ENCODE data around the gene TMUB1. TPM values are rescaled to one million over a fixed set of nuclear protein-coding genes. Genes with fewer than 3 reads are reported as not detected.

The TMUB1 gene
- total and polyA plus RNA-seq, 2 donors (not counting 1 experiment from before 2014, with no cell fraction given), result 49.2 to 102 TPM

GRCh38 chr7:151060113-151060415 lies 23.2 kb downstream of the TMUB1 start:
- ATAC-seq (ENCODE audit: low read depth) (no peak), DNase-seq (no peak)
- 1% methylated on average over 14 of the region's 17 CpGs for WGBS (ENCODE audit: insufficient coverage)
- Histone ChIP-seq H3K4me2 (replicated peaks; ENCODE audit: low read depth, low read length, poor library complexity, severe bottlenecking) (peak overlapping the region; percentile 100), H4K20me1 (ENCODE audit: control insufficient read depth, insufficient read depth, low read length, poor library complexity, severe bottlenecking) (peaks cover 32% of the 10 kb centered on the region), H3K9me3 (ENCODE audit: control extremely low read depth in 1 of 3, control insufficient read depth in 2 of 3, insufficient read depth in 1 of 3, low read length in 2 of 3) (no peaks in the 10 kb centered on the region), H3K27me3 (replicated peaks in 1 of 4; ENCODE audit: control extremely low read depth in 1 of 4, control insufficient read depth in 3 of 4, insufficient read depth in 4 of 4, low read length in 3 of 4) (no peaks in the 10 kb centered on the region), H3K27ac (ENCODE audit: low read length in 2 of 2) (peak overlapping the region in 1 of 2 donors; percentile 82), H3K9ac (ENCODE audit: low read length) (peak overlapping the region; percentile 89), H3K79me2 (ENCODE audit: control insufficient read depth, insufficient read depth, low read length) (peaks cover 37% of the 10 kb centered on the region), H2AFZ (ENCODE audit: insufficient read depth, low read depth, low read length, poor library complexity, severe bottlenecking) (peak overlapping the region; percentile 98), H3K4me3 (ENCODE audit: control extremely low read depth in 1 of 5, extremely low read depth in 1 of 5, insufficient read depth in 1 of 5, low read depth in 2 of 5, low read length in 4 of 5) (peak overlapping the region; percentile 27 to 90 (median 73)), H3K4me1 (ENCODE audit: control insufficient read depth in 2 of 2, insufficient read depth in 2 of 2, low read length in 2 of 2) (peaks cover 23 to 40% of the 10 kb centered on the region in 2 donors), H3K36me3 (replicated peaks in 1 of 2; ENCODE audit: control extremely low read depth in 1 of 2, control insufficient read depth in 1 of 2, extremely low read depth in 1 of 2, insufficient read depth in 2 of 2, low read length in 1 of 2) (peaks cover 0 to 11% of the 10 kb centered on the region in 2 experiments)
- Mint-ChIP-seq H3K4me3 (peak overlapping the region; percentile 96), H3K27me3 (no peaks in the 10 kb centered on the region), H3K4me1 (peaks cover 36% of the 10 kb centered on the region), H3K9me3 (ENCODE audit: insufficient read depth) (no peaks in the 10 kb centered on the region), H3K27ac (peak overlapping the region; percentile 50)
- intact Hi-C loops (cut with micrococcal nuclease), result no loop called here
- no peak for TF ChIP-seq EZH2 (IDR thresholded peaks at IDR 0.05; ENCODE audit: borderline replicate concordance, insufficient read depth, low read depth, low read length, poor library complexity, severe bottlenecking)
- TF ChIP-seq, protein P1, sequence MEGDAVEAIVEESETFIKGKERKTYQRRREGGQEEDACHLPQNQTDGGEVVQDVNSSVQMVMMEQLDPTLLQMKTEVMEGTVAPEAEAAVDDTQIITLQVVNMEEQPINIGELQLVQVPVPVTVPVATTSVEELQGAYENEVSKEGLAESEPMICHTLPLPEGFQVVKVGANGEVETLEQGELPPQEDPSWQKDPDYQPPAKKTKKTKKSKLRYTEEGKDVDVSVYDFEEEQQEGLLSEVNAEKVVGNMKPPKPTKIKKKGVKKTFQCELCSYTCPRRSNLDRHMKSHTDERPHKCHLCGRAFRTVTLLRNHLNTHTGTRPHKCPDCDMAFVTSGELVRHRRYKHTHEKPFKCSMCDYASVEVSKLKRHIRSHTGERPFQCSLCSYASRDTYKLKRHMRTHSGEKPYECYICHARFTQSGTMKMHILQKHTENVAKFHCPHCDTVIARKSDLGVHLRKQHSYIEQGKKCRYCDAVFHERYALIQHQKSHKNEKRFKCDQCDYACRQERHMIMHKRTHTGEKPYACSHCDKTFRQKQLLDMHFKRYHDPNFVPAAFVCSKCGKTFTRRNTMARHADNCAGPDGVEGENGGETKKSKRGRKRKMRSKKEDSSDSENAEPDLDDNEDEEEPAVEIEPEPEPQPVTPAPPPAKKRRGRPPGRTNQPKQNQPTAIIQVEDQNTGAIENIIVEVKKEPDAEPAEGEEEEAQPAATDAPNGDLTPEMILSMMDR (IDR thresholded peaks at IDR 0.05), result peak; percentile 63
- POLR2A ChIA-PET, result interaction anchor here (0.7 kb wide), 1 partner anchor 23 kb away, joined by 3 read pairs; the partner anchor contains the start of gene TMUB1
- CTCF ChIA-PET, result interaction anchor here (1.2 to 2.2 kb wide), 2 partner anchors 24 to 51 kb away, joined by 4 read pairs; no protein-coding TSS in a partner anchor

DNA sequence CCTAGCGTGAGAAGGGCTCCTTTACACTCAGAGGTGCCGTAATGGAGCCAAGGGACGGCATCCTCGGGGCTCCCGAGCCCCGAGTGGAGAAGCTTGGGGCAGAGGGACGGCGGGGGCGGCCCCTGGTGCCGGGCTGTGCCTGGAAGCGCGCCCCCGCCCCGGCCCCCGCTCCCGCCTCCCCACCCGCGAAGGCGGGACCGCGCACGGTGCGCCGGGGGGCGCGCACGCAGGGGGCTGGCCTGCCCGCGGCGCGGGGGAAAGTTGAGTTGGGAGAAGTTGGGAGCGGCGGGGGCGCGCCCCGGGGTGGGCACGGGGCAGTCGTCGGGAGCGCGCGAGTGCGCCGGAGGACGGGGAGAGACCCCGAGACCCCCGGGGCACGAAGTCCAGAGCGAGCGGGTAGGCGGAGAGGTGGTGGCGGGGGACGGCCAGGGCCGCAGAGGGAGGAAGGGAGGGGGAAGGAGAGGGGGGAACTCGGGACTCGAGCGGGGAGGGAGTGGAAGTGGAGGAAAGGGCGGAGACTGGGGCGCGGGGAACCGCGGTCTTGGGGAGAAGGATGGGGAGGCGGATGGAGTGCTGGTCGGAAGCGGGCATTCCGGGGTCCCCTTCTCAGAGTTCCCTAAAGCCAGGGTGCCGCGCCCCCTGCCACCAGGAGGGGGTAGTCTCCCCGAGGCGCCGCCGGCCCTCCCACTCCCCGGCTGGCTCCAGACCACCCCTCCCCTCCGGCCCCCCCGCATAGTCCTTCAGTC lies 23.8 kb downstream of the TMUB1 start, which contains the start of gene SLC4A2:
TSS of gene SLC4A2 (plus strand) at position 223 of the 746 bp plus-strand sequence. CDS start 2,399 bp downstream, outside the sequence.
- no peaks in the 10 kb centered on the region for H3K9me3 Mint-ChIP-seq (ENCODE audit: insufficient read depth)
- Histone ChIP-seq H3K4me3 (ENCODE audit: control extremely low read depth in 1 of 5, extremely low read depth in 1 of 5, insufficient read depth in 1 of 5, low read depth in 2 of 5, low read length in 4 of 5) (peak within 1 kb of the TSS; percentile 67 to 90 (median 73)), H3K27ac (ENCODE audit: low read length in 2 of 2) (peak within 1 kb of the TSS; percentile 79 to 82), H2AFZ (ENCODE audit: insufficient read depth, low read depth, low read length, poor library complexity, severe bottlenecking) (peak within 1 kb of the TSS; percentile 98), H3K9me3 (ENCODE audit: control extremely low read depth in 1 of 3, control insufficient read depth in 2 of 3, insufficient read depth in 1 of 3, low read length in 2 of 3) (no peaks in the 10 kb centered on the region), H3K79me2 (ENCODE audit: control insufficient read depth, insufficient read depth, low read length) (peaks cover 37% of the 10 kb centered on the region), H4K20me1 (ENCODE audit: control insufficient read depth, insufficient read depth, low read length, poor library complexity, severe bottlenecking) (peaks cover 32% of the 10 kb centered on the region), H3K4me1 (ENCODE audit: control insufficient read depth in 2 of 2, insufficient read depth in 2 of 2, low read length in 2 of 2) (peaks cover 23 to 40% of the 10 kb centered on the region in 2 donors), H3K4me2 (replicated peaks; ENCODE audit: low read depth, low read length, poor library complexity, severe bottlenecking) (peak within 1 kb of the TSS; percentile 100), H3K27me3 (replicated peaks in 1 of 4; ENCODE audit: control extremely low read depth in 1 of 4, control insufficient read depth in 3 of 4, insufficient read depth in 4 of 4, low read length in 3 of 4) (no peaks in the 10 kb centered on the region), H3K36me3 (replicated peaks in 1 of 2; ENCODE audit: control extremely low read depth in 1 of 2, control insufficient read depth in 1 of 2, extremely low read depth in 1 of 2, insufficient read depth in 2 of 2, low read length in 1 of 2) (peaks cover 0 to 5% of the 10 kb centered on the region in 2 experiments), H3K9ac (ENCODE audit: low read length) (peak within 1 kb of the TSS; percentile 89)
- POLR2A ChIA-PET, result interaction anchor here (0.7 to 1.0 kb wide), 2 partner anchors 24 to 732 kb away, joined by 3 to 7 read pairs; partner anchors contain the start of gene TMUB1
- intact Hi-C loops (cut with micrococcal nuclease), result loop anchor here (1.0 to 5.0 kb wide), 4 partner anchors 21 to 1345 kb away; partner anchors contain the start of genes FASTK and REPIN1
- H3K27me3 Mint-ChIP-seq, result no peaks in the 10 kb centered on the region
- ATAC-seq (ENCODE audit: low read depth) (peak; percentile 35), DNase-seq (peak; percentile 87)
- under 1% methylated on average over 72 of the region's 75 CpGs for WGBS (ENCODE audit: insufficient coverage)
- H3K27ac Mint-ChIP-seq, result peak within 1 kb of the TSS; percentile 94
- peak within 1 kb of the TSS; percentile 96 for H3K4me3 Mint-ChIP-seq
- CTCF ChIA-PET, result interaction anchor here (1.3 to 2.2 kb wide), 2 partner anchors 21 to 51 kb away, joined by 4 to 6 read pairs; partner anchors contain the start of gene FASTK
- H3K4me1 Mint-ChIP-seq, result peaks cover 36% of the 10 kb centered on the region
- TF ChIP-seq EZH2 (IDR thresholded peaks at IDR 0.05; ENCODE audit: borderline replicate concordance, insufficient read depth, low read depth, low read length, poor library complexity, severe bottlenecking), result no peak
- TF ChIP-seq, protein P1 (IDR thresholded peaks at IDR 0.05), result peak; percentile 82

Data from B cell (primary cell).